Epithelial cell of esophagus (primary cell): Measurements from ENCODE around the gene SPATA31C1.
"Not testable (repeated sequence)": the region's sequence is repeated elsewhere in the genome, so short reads cannot be mapped to it uniquely, and the experiment has no call there.

Experiments
- DNase-seq: peaks from one replicate; pipeline ENCODE4 v3.0.0; 2010; ENCODE audit warnings: low read depth
- H3K4me3 ChIP-seq: 2 replicates; pipeline ENCODE4 v1.5.1; 2011; ENCODE audit warnings: mild to moderate bottlenecking, low read length, control low read depth
- CTCF ChIP-seq: IDR thresholded peaks from 2 replicates; pipeline ENCODE4 v1.5.1; 2011; ENCODE audit warnings: low read depth, mild to moderate bottlenecking, low read length, control low read depth, inconsistent platforms; ENCODE audit not compliant: insufficient read depth; ENCODE audit errors: missing control alignments

Gene SPATA31C1

GRCh38 chr9:87910821-87911220, 6.9 kb upstream of the SPATA31C1 start:
- H3K4me3 ChIP-seq = no peak overlapping the region
- no peak for TF ChIP-seq CTCF
- DNase-seq = no peak

- not testable (repeated sequence) for DNase-seq, H3K4me3 ChIP-seq
These were observed 1.3 kb downstream of the SPATA31C1 start for GRCh38 chr9:87919013-87919412.

- H3K4me3 ChIP-seq, DNase-seq: not testable (repeated sequence)
These were observed 3.8 kb downstream of the SPATA31C1 start for GRCh38 chr9:87921561-87921960.

- not testable (repeated sequence) for DNase-seq
These were observed 5.2 kb downstream of the SPATA31C1 start for GRCh38 chr9:87923012-87923411.

GRCh38 chr9:87924851-87925250, 7.1 kb downstream of the SPATA31C1 start:
- not testable (repeated sequence) for DNase-seq, H3K4me3 ChIP-seq

More at GRCh38 chr9:87923012-87923411, 5.2 kb downstream of the SPATA31C1 start:
- H3K4me3 ChIP-seq = not testable (repeated sequence)

- H3K4me3 ChIP-seq, DNase-seq: not testable (repeated sequence)
These were observed 11.4 kb downstream of the SPATA31C1 start for GRCh38 chr9:87929152-87929551.

GRCh38 chr9:87934444-87934843, 16.7 kb downstream of the SPATA31C1 start:
- not testable (repeated sequence) for DNase-seq

GRCh38 chr9:87937352-87937751, 19.6 kb downstream of the SPATA31C1 start:
- not testable (repeated sequence) for H3K4me3 ChIP-seq, DNase-seq

More at GRCh38 chr9:87934444-87934843, 16.7 kb downstream of the SPATA31C1 start:
- not testable (repeated sequence) for H3K4me3 ChIP-seq

- H3K4me3 ChIP-seq, DNase-seq: not testable (repeated sequence)
These were observed 20.2 kb downstream of the SPATA31C1 start for GRCh38 chr9:87937918-87938317.

- DNase-seq, H3K4me3 ChIP-seq: not testable (repeated sequence)
These were observed 20.6 kb downstream of the SPATA31C1 start for GRCh38 chr9:87938336-87938735.

- not testable (repeated sequence) for H3K4me3 ChIP-seq, DNase-seq
These were observed 21.3 kb downstream of the SPATA31C1 start for GRCh38 chr9:87939096-87939495.

- no peak overlapping the region for H3K4me3 ChIP-seq
- no peak for TF ChIP-seq CTCF
- no peak for DNase-seq
These were observed 26.3 kb downstream of the SPATA31C1 start for GRCh38 chr9:87944096-87944495.

GRCh38 chr9:87944682-87945081, 26.9 kb downstream of the SPATA31C1 start:
- no peak for TF ChIP-seq CTCF
- DNase-seq = no peak
- no peak overlapping the region for H3K4me3 ChIP-seq
